ENCODE results near the gene SHC4. TPM values are rescaled to one million over a fixed set of nuclear protein-coding genes. Genes with fewer than 3 reads are reported as not detected.

Gene SHC4
- total RNA-seq, 1 donor, result 0.72 TPM

DNA sequence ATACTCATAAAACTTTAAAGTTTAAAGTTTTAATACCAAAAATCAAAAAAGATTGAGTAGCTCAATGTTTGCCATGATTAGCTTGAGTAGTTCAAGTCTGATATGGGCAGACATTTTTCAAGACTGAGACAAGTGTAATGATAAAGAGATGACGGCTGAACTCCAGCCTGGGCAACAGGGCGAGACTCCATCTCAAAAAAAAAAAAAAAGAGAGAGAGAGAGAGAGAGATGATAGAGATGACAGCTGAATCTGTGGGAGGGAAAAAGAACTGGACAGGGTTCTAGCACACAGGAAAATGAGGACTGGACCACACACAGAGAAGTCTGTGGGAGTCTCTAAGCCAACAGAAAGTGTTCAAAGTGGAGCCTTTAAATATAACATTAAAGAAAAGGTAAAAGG, 178.0 kb downstream of the SHC4 start:
- H3K4me3 ChIP-seq (ENCODE audit: insufficient read depth, low read length), result no peak overlapping the region
- TF ChIP-seq, protein P1, sequence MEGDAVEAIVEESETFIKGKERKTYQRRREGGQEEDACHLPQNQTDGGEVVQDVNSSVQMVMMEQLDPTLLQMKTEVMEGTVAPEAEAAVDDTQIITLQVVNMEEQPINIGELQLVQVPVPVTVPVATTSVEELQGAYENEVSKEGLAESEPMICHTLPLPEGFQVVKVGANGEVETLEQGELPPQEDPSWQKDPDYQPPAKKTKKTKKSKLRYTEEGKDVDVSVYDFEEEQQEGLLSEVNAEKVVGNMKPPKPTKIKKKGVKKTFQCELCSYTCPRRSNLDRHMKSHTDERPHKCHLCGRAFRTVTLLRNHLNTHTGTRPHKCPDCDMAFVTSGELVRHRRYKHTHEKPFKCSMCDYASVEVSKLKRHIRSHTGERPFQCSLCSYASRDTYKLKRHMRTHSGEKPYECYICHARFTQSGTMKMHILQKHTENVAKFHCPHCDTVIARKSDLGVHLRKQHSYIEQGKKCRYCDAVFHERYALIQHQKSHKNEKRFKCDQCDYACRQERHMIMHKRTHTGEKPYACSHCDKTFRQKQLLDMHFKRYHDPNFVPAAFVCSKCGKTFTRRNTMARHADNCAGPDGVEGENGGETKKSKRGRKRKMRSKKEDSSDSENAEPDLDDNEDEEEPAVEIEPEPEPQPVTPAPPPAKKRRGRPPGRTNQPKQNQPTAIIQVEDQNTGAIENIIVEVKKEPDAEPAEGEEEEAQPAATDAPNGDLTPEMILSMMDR (IDR thresholded peaks at IDR 0.05; ENCODE audit: extremely low read depth, low read depth, low read length), result no peak
- no peaks in the 10 kb centered on the region for H4K20me1 ChIP-seq (ENCODE audit: insufficient read depth, low read length)
- H2AFZ ChIP-seq (ENCODE audit: low read length), result no peak overlapping the region
- H3K4me2 ChIP-seq (ENCODE audit: insufficient read depth, low read length), result no peak overlapping the region
- H3K4me1 ChIP-seq (ENCODE audit: insufficient read depth, low read length), result peaks cover 3% of the 10 kb centered on the region
- no peak for DNase-seq (ENCODE audit: insufficient read length, low spot score, missing footprints)
- peaks cover 10% of the 10 kb centered on the region for H3K36me3 ChIP-seq (ENCODE audit: insufficient read depth, low read length)
- no peak overlapping the region for H3K27ac ChIP-seq (ENCODE audit: low read depth, low read length)
- H3K9me3 ChIP-seq (ENCODE audit: low read depth, low read length), result no peaks in the 10 kb centered on the region
- no peaks in the 10 kb centered on the region for H3K27me3 ChIP-seq (ENCODE audit: insufficient read depth, low read length)
- no peaks in the 10 kb centered on the region for H3K79me2 ChIP-seq (ENCODE audit: insufficient read depth, low read length)

DNA sequence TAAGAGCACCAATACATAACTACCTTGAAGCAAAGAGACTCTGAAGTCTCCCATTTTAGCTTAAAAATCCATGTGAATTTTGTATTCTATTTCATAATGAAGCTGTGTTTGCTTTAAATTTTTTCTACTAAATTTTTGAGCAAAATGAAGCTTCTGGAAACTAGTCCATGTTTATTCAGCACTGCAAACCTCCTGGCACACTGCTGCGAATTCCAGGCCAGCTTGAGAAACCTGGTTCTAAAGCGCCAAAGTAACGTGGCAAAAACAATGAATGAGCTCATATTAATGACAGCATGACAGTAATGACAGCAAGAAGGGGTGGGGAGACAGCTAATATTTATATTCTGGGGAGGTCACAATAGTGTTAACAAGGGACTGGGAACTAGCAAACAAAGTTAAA, 178.5 kb downstream of the SHC4 start:
- DNase-seq (ENCODE audit: insufficient read length, low spot score, missing footprints), result no peak
- H2AFZ ChIP-seq (ENCODE audit: low read length), result no peak overlapping the region
- H3K4me1 ChIP-seq (ENCODE audit: insufficient read depth, low read length), result peaks cover 3% of the 10 kb centered on the region
- TF ChIP-seq, protein P1 (IDR thresholded peaks at IDR 0.05; ENCODE audit: extremely low read depth, low read depth, low read length), result no peak
- no peaks in the 10 kb centered on the region for H3K79me2 ChIP-seq (ENCODE audit: insufficient read depth, low read length)
- no peak overlapping the region for H3K4me2 ChIP-seq (ENCODE audit: insufficient read depth, low read length)
- H3K4me3 ChIP-seq (ENCODE audit: insufficient read depth, low read length), result no peak overlapping the region
- H4K20me1 ChIP-seq (ENCODE audit: insufficient read depth, low read length), result no peaks in the 10 kb centered on the region
- no peaks in the 10 kb centered on the region for H3K9me3 ChIP-seq (ENCODE audit: low read depth, low read length)
- H3K36me3 ChIP-seq (ENCODE audit: insufficient read depth, low read length), result peaks cover 10% of the 10 kb centered on the region
- no peak overlapping the region for H3K27ac ChIP-seq (ENCODE audit: low read depth, low read length)
- no peaks in the 10 kb centered on the region for H3K27me3 ChIP-seq (ENCODE audit: insufficient read depth, low read length)

DNA sequence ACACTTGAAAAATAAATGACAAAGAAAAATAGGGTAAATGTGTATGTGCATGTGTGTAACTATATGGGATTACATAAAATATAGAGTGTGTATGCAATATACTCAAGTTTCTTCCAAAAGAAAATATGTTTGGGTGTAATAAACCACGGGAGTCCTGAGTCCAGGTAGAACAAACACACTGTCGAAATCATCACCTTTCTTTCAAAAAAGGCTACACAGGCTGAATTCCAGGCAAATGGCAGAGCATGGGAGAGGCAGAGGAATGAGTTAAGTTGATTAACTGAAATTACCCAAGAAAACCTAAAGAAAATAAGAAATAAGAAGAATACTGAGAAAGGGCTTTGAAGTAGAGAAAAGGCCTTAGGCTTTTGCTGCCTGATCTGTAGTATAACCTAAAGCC, 179.0 kb downstream of the SHC4 start:
- Histone ChIP-seq H3K27ac (ENCODE audit: low read depth, low read length) (no peak overlapping the region), H2AFZ (ENCODE audit: low read length) (no peak overlapping the region), H3K9me3 (ENCODE audit: low read depth, low read length) (no peaks in the 10 kb centered on the region), H3K4me2 (ENCODE audit: insufficient read depth, low read length) (no peak overlapping the region), H4K20me1 (ENCODE audit: insufficient read depth, low read length) (no peaks in the 10 kb centered on the region), H3K79me2 (ENCODE audit: insufficient read depth, low read length) (no peaks in the 10 kb centered on the region), H3K4me3 (ENCODE audit: insufficient read depth, low read length) (no peak overlapping the region), H3K36me3 (ENCODE audit: insufficient read depth, low read length) (peaks cover 10% of the 10 kb centered on the region), H3K27me3 (ENCODE audit: insufficient read depth, low read length) (no peaks in the 10 kb centered on the region), H3K4me1 (ENCODE audit: insufficient read depth, low read length) (peaks cover 3% of the 10 kb centered on the region)
- TF ChIP-seq, protein P1 (IDR thresholded peaks at IDR 0.05; ENCODE audit: extremely low read depth, low read depth, low read length), result no peak
- no peak for DNase-seq (ENCODE audit: insufficient read length, low spot score, missing footprints)

DNA sequence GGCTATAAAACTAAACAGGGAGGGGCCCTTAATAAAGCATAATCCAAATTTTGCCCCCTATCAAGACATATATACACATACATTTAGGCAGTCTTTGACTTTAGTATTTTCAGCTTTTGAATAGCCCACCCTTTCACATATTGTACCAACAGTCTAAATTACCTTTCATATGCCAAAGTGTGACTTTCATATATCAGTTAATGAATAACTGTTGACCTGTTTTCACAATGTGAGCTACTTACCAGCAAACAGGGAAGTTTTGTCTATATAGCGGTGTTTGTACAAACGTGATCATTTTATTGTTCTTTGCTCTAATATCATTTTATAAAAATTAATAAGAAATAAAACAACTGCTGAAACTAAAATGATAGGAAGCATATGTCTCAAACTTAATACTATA, 180.8 kb downstream of the SHC4 start:
- Histone ChIP-seq H3K4me2 (ENCODE audit: insufficient read depth, low read length) (no peak overlapping the region), H3K79me2 (ENCODE audit: insufficient read depth, low read length) (no peaks in the 10 kb centered on the region), H3K4me1 (ENCODE audit: insufficient read depth, low read length) (peaks cover 7% of the 10 kb centered on the region), H3K4me3 (ENCODE audit: insufficient read depth, low read length) (no peak overlapping the region), H3K36me3 (ENCODE audit: insufficient read depth, low read length) (peaks cover 5% of the 10 kb centered on the region), H2AFZ (ENCODE audit: low read length) (no peak overlapping the region), H4K20me1 (ENCODE audit: insufficient read depth, low read length) (no peaks in the 10 kb centered on the region), H3K27me3 (ENCODE audit: insufficient read depth, low read length) (no peaks in the 10 kb centered on the region), H3K27ac (ENCODE audit: low read depth, low read length) (no peak overlapping the region), H3K9me3 (ENCODE audit: low read depth, low read length) (no peaks in the 10 kb centered on the region)
- TF ChIP-seq, protein P1 (IDR thresholded peaks at IDR 0.05; ENCODE audit: extremely low read depth, low read depth, low read length), result no peak
- no peak for DNase-seq (ENCODE audit: insufficient read length, low spot score, missing footprints)

Measured in osteoblast (primary cell).